Tibial nerve (tissue), 4 donors: ENCODE results near the gene LRPAP1. TPM values are rescaled to one million over a fixed set of nuclear protein-coding genes. Genes with fewer than 3 reads are reported as not detected.

Source experiments
- DNase-seq, 2 donors: peaks; one replicate each; pipeline ENCODE4 v3.0.0-alpha.2; 2019; ENCODE audit warnings: low spot score in 2 of 2
- H3K27ac ChIP-seq, 4 donors: fragments of 200-600 bp; sonication (generic) in 3 of 4; one replicate each; pipeline ENCODE4 v1.5.1; 2017 to 2019; ENCODE audit warnings: mild to moderate bottlenecking in 1 of 4
- H3K27me3 ChIP-seq, 2 donors: fragments of 200-600 bp; sonication (generic) in 1 of 2; one replicate each; pipeline versions ENCODE4 v1.5.1 to v1.6.0; 2017 to 2019
- H3K36me3 ChIP-seq, 3 donors: fragments of 200-600 bp; sonication (generic); one replicate each; pipeline ENCODE4 v1.5.1; 2018 to 2019
- H3K4me1 ChIP-seq, 4 donors: fragments of 200-600 bp; sonication (generic) in 3 of 4; one replicate each; pipeline ENCODE4 v1.5.1; 2017 to 2019
- H3K4me3 ChIP-seq, 4 donors: fragments of 200-600 bp; sonication (generic) in 3 of 4; one replicate each; pipeline ENCODE4 v1.5.1; 2017 to 2019; ENCODE audit warnings: mild to moderate bottlenecking in 1 of 4, moderate library complexity in 1 of 4
- H3K9me3 ChIP-seq, 4 donors: fragments of 200-600 bp; sonication (generic) in 3 of 4; one replicate each; pipeline ENCODE4 v1.5.1; 2017 to 2019
- CTCF ChIP-seq, 5 experiments: fragments of 200-600 bp in 3 of 5; fragments of 450-650 bp in 2 of 5; sonication (generic) in 3 of 5; IDR thresholded peaks; one replicate each; pipeline ENCODE4 v1.5.1; 2016 to 2019; ENCODE audit warnings: antibody characterized with exemption in 5 of 5, mild to moderate bottlenecking in 3 of 5, moderate library complexity in 2 of 5
- EP300 ChIP-seq, 2 donors: sonication (generic); formaldehyde crosslinking; IDR thresholded peaks; one replicate each; pipeline ENCODE4 v1.6.1; 2017; ENCODE audit warnings: antibody characterized with exemption in 2 of 2, mild to moderate bottlenecking in 1 of 2
- POLR2A ChIP-seq, 2 donors: fragments of 450-650 bp; IDR thresholded peaks; one replicate each; pipeline ENCODE4 v1.6.1; 2017; ENCODE audit warnings: antibody characterized with exemption in 2 of 2, mild to moderate bottlenecking in 2 of 2, moderate library complexity in 2 of 2
- WGBS, 2 donors: methylation state at CpG; one replicate each; pipeline ENCODE4 v1.1.5; 2018; 5-methylcytosine and 5-hydroxymethylcytosine counted together
- total RNA-seq, 4 donors: library from RNA; depleted of rRNA; stranded (reverse); fragments of >200 nt; gene quantifications; one replicate each; pipeline ENCODE4 v1.1.0, GENCODE V29; 2016

LRPAP1 gene
- total RNA-seq, 4 donors from 2014 or later, result 68.1 to 169 (median 108) TPM

GRCh38 chr4:3524920-3525319 lies 7.3 kb downstream of the LRPAP1 start:
- peaks cover 0 to 18% (median 1%) of the 10 kb centered on the region in 4 donors for H3K4me1 ChIP-seq
- 74 to 77% methylated on average over 19 of the region's 19 CpGs for WGBS, 2 donors
- TF ChIP-seq POLR2A (IDR thresholded peaks at IDR 0.05), result no peak
- no peak for DNase-seq
- no peak overlapping the region for H3K4me3 ChIP-seq
- no peak overlapping the region for H3K27ac ChIP-seq
- H3K27me3 ChIP-seq, result no peaks in the 10 kb centered on the region
- H3K36me3 ChIP-seq, result peaks cover 0 to 89% (median 13%) of the 10 kb centered on the region in 3 donors
- H3K9me3 ChIP-seq, result no peaks in the 10 kb centered on the region

- Histone ChIP-seq H3K4me3 (no peak overlapping the region), H3K4me1 (peaks cover 0 to 12% (median 0%) of the 10 kb centered on the region in 4 donors), H3K27me3 (no peaks in the 10 kb centered on the region), H3K36me3 (peaks cover 0 to 89% (median 19%) of the 10 kb centered on the region in 3 donors), H3K9me3 (no peaks in the 10 kb centered on the region), H3K27ac (no peak overlapping the region)
- no peak for DNase-seq
- no peak for TF ChIP-seq CTCF (IDR thresholded peaks at IDR 0.05)
- no peak for TF ChIP-seq EP300 (IDR thresholded peaks at IDR 0.05)
- TF ChIP-seq POLR2A (IDR thresholded peaks at IDR 0.05), result no peak
- WGBS, 2 donors, result 89 to 95% methylated on average over 5 to 8 of the region's 8 CpGs
Measured at GRCh38 chr4:3524349-3524748, 7.9 kb downstream of the LRPAP1 start.

- Histone ChIP-seq H3K4me1 (peaks cover 0 to 7% (median 0%) of the 10 kb centered on the region in 4 donors), H3K27ac (no peak overlapping the region), H3K27me3 (no peaks in the 10 kb centered on the region), H3K4me3 (no peak overlapping the region), H3K9me3 (no peaks in the 10 kb centered on the region), H3K36me3 (peaks cover 0 to 89% (median 19%) of the 10 kb centered on the region in 3 donors)
- no peak for TF ChIP-seq EP300 (IDR thresholded peaks at IDR 0.05)
- no peak for TF ChIP-seq CTCF (IDR thresholded peaks at IDR 0.05)
- no peak for TF ChIP-seq POLR2A (IDR thresholded peaks at IDR 0.05)
- no peak for DNase-seq
- WGBS, 2 donors, result 88 to 89% methylated on average over 21 to 22 of the region's 24 CpGs
Measured at GRCh38 chr4:3523628-3524221, 8.5 kb downstream of the LRPAP1 start.

- H3K4me3 ChIP-seq, result no peak overlapping the region
- H3K4me1 ChIP-seq, result peaks cover 0 to 2% (median 0%) of the 10 kb centered on the region in 4 donors
- H3K36me3 ChIP-seq, result peaks cover 0 to 89% (median 19%) of the 10 kb centered on the region in 3 donors
- TF ChIP-seq POLR2A (IDR thresholded peaks at IDR 0.05) (no peak), EP300 (IDR thresholded peaks at IDR 0.05) (no peak), CTCF (IDR thresholded peaks at IDR 0.05) (no peak)
- DNase-seq, result no peak
- H3K27ac ChIP-seq, result no peak overlapping the region
- 95 to 98% methylated on average over 9 to 10 of the region's 10 CpGs for WGBS, 2 donors
- no peaks in the 10 kb centered on the region for H3K9me3 ChIP-seq
- H3K27me3 ChIP-seq, result no peaks in the 10 kb centered on the region
Measured at GRCh38 chr4:3523146-3523627, 9.0 kb downstream of the LRPAP1 start.

- peaks cover 0 to 89% (median 19%) of the 10 kb centered on the region in 3 donors for H3K36me3 ChIP-seq
- TF ChIP-seq POLR2A (IDR thresholded peaks at IDR 0.05) (no peak), EP300 (IDR thresholded peaks at IDR 0.05) (no peak), CTCF (IDR thresholded peaks at IDR 0.05) (no peak)
- no peaks in the 10 kb centered on the region for H3K4me1 ChIP-seq
- H3K27me3 ChIP-seq, result no peaks in the 10 kb centered on the region
- H3K27ac ChIP-seq, result no peak overlapping the region
- no peaks in the 10 kb centered on the region for H3K9me3 ChIP-seq
- no peak overlapping the region for H3K4me3 ChIP-seq
- 84 to 97% methylated on average over 11 of the region's 19 CpGs for WGBS, 2 donors
- no peak for DNase-seq
Measured at GRCh38 chr4:3522651-3523050, 9.6 kb downstream of the LRPAP1 start.
